ENCODE data around the gene FREM1.

FREM1 gene

GRCh38 chr9:14838701-14839100, 71.5 kb downstream of the FREM1 start:
- Histone ChIP-seq H3K36me3 (ENCODE audit: low read length) (no peaks in the 10 kb centered on the region), H3K9ac (ENCODE audit: low read length) (no peak overlapping the region), H3K9me3 (ENCODE audit: insufficient read depth, low read length) (no peaks in the 10 kb centered on the region), H3F3A (ENCODE audit: insufficient read depth) (no peaks in the 10 kb centered on the region), H2AFZ (ENCODE audit: low read depth, low read length, severe bottlenecking) (no peak overlapping the region), H3K79me2 (ENCODE audit: insufficient read depth, low read length) (no peaks in the 10 kb centered on the region), H3K27ac (ENCODE audit: low read depth, low read length) (no peak overlapping the region), H3K27me3 (ENCODE audit: low read length) (no peaks in the 10 kb centered on the region; the same call in 1 of the 2 replicates), H3K4me2 (ENCODE audit: low read depth, low read length, poor library complexity, severe bottlenecking) (no peak overlapping the region), H3K4me3 (ENCODE audit: insufficient read depth, low read length, poor library complexity, severe bottlenecking) (no peak overlapping the region), H3K9me2 (replicated peaks; ENCODE audit: insufficient read depth, low read length) (no peaks in the 10 kb centered on the region), H4K20me1 (ENCODE audit: low read depth, low read length) (no peaks in the 10 kb centered on the region)
- TF ChIP-seq CTCF (IDR thresholded peaks at IDR 0.05; ENCODE audit: insufficient read depth, low read length, poor library complexity, severe bottlenecking) (no peak), EZH2phosphoT487 (conservative IDR thresholded peaks at IDR 0.05; ENCODE audit: low read length) (no peak)

GRCh38 chr9:14836885-14837284, 73.3 kb downstream of the FREM1 start:
- Histone ChIP-seq H3K36me3 (ENCODE audit: low read length) (no peaks in the 10 kb centered on the region), H3K9me2 (replicated peaks; ENCODE audit: insufficient read depth, low read length) (no peaks in the 10 kb centered on the region), H3F3A (ENCODE audit: insufficient read depth) (no peaks in the 10 kb centered on the region), H4K20me1 (ENCODE audit: low read depth, low read length) (no peaks in the 10 kb centered on the region), H3K9ac (ENCODE audit: low read length) (no peak overlapping the region), H3K4me2 (ENCODE audit: low read depth, low read length, poor library complexity, severe bottlenecking) (no peak overlapping the region), H2AFZ (ENCODE audit: low read depth, low read length, severe bottlenecking) (no peak overlapping the region), H3K9me3 (ENCODE audit: insufficient read depth, low read length) (no peaks in the 10 kb centered on the region), H3K27me3 (ENCODE audit: low read length) (no peaks in the 10 kb centered on the region), H3K79me2 (ENCODE audit: insufficient read depth, low read length) (no peaks in the 10 kb centered on the region), H3K4me3 (ENCODE audit: insufficient read depth, low read length, poor library complexity, severe bottlenecking) (no peak overlapping the region), H3K27ac (ENCODE audit: low read depth, low read length) (no peak overlapping the region)
- TF ChIP-seq CTCF (IDR thresholded peaks at IDR 0.05; ENCODE audit: insufficient read depth, low read length, poor library complexity, severe bottlenecking) (no peak), EZH2phosphoT487 (conservative IDR thresholded peaks at IDR 0.05; ENCODE audit: low read length) (no peak)

- Histone ChIP-seq H3K4me2 (ENCODE audit: low read depth, low read length, poor library complexity, severe bottlenecking) (no peak overlapping the region), H3K9ac (ENCODE audit: low read length) (no peak overlapping the region), H3K27me3 (ENCODE audit: low read length) (no peaks in the 10 kb centered on the region), H3K36me3 (ENCODE audit: low read length) (no peaks in the 10 kb centered on the region), H3K9me2 (replicated peaks; ENCODE audit: insufficient read depth, low read length) (no peaks in the 10 kb centered on the region), H3K27ac (ENCODE audit: low read depth, low read length) (no peak overlapping the region), H3K9me3 (ENCODE audit: insufficient read depth, low read length) (no peaks in the 10 kb centered on the region), H3K79me2 (ENCODE audit: insufficient read depth, low read length) (no peaks in the 10 kb centered on the region), H2AFZ (ENCODE audit: low read depth, low read length, severe bottlenecking) (no peak overlapping the region), H3K4me3 (ENCODE audit: insufficient read depth, low read length, poor library complexity, severe bottlenecking) (no peak overlapping the region), H3F3A (ENCODE audit: insufficient read depth) (no peaks in the 10 kb centered on the region), H4K20me1 (ENCODE audit: low read depth, low read length) (no peaks in the 10 kb centered on the region)
- TF ChIP-seq CTCF (IDR thresholded peaks at IDR 0.05; ENCODE audit: insufficient read depth, low read length, poor library complexity, severe bottlenecking) (no peak), EZH2phosphoT487 (conservative IDR thresholded peaks at IDR 0.05; ENCODE audit: low read length) (no peak)
Observed at GRCh38 chr9:14831661-14832060, 78.6 kb downstream of the FREM1 start.

Data from SU-DHL-6 (cell line).